NCI-H2081 (cell line): Measurements from ENCODE around the gene SYT11.
"Not testable (repeated sequence)": the region's sequence is repeated elsewhere in the genome, so short reads cannot be mapped to it uniquely, and the experiment has no call there.

Experiments used
- DNase-seq, 2 experiments: peaks; one replicate each; lab custom pipeline; 2025; lab: John Stamatoyannopoulos, UW

SYT11 gene

DNA sequence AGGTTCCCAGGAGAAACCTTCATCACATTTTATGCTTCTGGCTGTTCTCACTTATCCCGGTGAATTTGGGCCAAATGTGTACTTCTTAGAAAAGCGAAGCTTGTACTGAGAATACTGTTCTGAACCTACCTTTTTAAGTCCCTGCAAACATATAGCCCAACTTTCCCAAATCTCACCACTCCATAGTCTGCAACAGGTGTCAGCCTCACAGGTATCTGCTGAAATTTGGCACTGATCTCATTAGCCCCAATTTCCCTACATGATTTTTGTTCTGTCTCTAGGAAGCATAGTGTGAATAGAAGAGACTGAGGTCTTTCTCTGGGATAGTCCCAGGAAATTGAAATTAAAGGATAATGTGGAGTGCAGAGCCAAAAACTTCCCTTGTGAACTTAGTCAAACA, 40.3 kb downstream of the SYT11 start:
- DNase-seq = no peak

DNA sequence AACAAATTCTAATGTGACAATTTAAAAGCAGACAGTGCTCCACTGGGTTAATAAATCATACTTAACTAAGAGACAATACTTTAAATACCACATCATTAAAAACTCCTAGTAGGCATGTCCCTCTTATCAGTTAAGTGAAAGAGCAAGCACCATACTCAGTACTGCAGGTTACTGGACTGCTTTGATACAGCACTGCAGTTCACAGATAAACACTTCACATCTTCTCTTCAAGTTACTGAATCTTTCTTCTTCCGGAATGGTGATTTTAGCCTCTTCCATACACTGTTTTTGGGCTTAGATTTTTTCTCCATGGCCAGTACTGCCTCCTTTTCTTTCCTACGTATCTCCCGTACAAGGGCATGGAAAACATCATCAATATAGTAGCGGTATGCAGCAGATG, 40.8 kb downstream of the SYT11 start:
- no peak for DNase-seq

DNA sequence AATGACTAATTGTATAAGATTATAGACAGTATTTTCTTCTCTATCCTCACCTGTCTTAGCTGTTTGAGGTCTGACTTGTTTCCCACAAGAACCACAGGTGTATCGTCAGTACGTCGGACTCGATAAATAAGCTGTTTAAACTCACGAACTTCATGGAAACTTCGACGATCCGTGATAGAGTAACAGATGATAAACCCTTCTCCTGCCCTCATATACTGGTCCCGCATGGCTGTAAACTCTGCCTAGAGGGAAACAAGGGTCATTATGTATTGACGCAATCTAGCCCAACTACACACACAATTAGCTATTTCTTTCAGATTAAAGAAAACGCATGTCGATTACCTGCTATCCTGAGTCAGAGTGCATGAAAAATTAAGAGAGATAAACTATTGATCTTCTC, 44.9 kb downstream of the SYT11 start:
- no peak for DNase-seq

GRCh38 chr1:155909894-155910293, 50.5 kb downstream of the SYT11 start:
- no peak for DNase-seq

GRCh38 chr1:155910621-155911121, 51.3 kb downstream of the SYT11 start:
- DNase-seq = peak; percentile 51 to 53

DNA sequence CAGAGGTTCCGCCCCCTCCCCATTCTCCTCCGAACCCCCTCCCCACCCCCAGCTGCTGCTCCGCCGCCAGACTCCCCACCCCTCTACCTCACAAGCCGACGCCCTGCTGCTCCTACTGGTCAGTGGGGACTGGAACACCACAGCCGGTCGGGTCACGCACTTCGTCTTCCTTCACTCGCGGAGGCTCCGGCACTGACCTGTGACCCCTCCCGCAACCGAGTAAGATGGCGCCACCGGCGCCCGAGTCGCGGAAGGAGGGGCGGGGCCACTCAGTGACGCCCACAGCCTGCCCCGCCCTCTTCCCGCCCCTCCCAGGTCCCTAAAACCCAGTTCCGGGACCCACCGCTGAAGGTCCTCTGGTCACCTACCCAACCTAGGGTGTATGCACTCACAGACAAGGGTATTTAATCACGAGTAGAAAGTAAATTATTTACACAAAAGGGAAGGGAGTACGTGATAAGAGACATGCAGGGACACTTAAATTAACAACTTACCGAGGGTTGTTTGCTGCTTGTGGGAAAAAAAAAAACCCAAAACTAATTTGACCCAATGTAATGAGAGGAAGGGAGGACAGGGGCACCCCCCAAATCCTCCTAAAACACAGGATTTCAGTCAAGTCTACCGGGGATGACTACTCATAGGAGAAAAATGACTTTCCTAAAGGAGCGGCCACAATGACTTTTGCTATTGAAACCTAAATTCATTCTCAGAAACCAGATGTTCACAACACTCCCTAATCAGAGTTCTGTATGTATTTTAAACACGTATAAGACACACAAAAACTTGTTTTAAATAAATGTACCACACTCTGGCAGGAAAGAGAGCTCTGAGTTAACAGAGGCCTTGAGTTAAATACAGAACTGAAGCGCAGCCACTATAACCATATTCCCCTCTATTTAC, 52.0 kb downstream of the SYT11 start, which contains the start of gene RIT1:
Gene RIT1, minus strand, starts transcription at position 194 of the 900 bp plus-strand sequence. CDS start 588 bp downstream, outside the sequence.
- peak; percentile 81 to 87 for DNase-seq

- DNase-seq = no peak
These were observed 52.7 kb downstream of the SYT11 start for GRCh38 chr1:155912056-155912536.

GRCh38 chr1:155913969-155914757, 54.8 kb downstream of the SYT11 start:
- no peak for DNase-seq

DNA sequence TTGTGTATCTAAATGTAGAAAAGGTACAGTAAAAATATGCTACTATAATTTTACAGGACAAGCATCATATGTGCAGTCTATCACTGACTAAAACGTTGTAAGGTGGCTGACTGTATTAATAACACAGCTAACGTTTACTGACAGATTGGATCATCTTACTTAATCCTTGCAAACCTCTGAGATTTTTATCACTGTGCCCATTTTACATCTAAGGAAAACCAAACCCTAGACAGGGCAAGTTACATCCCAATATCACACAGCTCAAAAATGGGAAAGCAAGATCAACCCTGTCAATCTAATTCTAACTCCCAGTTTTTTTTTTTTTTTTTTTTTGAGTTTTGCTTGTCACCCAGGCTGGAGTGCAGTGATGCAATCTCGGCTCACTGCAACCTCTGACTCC, 59.3 kb downstream of the SYT11 start:
- DNase-seq = no peak

- no peak for DNase-seq
These were observed 60.4 kb downstream of the SYT11 start for GRCh38 chr1:155919801-155920200.

- no peak for DNase-seq
These were observed 61.4 kb downstream of the SYT11 start for GRCh38 chr1:155920717-155921116.

DNA sequence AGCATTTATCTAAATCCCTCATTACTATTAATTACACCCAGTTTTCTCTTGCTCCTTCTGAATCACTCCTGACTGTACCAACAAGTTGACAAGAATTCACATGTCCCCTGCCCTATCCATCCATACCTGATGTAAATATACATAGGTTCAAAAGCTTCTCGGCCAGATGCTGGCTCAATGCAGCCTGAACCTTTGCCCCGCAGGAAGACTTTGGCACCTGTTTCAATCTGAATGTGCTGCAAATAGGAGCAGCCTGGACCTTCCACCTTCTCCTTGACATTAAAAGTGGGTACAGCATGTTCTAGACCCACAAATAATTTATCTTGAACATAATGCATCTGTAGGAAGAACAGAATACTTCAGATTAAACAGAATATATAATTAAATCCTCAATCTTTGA, 66.1 kb downstream of the SYT11 start:
- no peak for DNase-seq

- no peak for DNase-seq
These were observed 69.7 kb downstream of the SYT11 start for GRCh38 chr1:155929057-155929456.

- DNase-seq = not testable (repeated sequence)
These were observed 71.4 kb downstream of the SYT11 start for GRCh38 chr1:155930725-155931124.

DNA sequence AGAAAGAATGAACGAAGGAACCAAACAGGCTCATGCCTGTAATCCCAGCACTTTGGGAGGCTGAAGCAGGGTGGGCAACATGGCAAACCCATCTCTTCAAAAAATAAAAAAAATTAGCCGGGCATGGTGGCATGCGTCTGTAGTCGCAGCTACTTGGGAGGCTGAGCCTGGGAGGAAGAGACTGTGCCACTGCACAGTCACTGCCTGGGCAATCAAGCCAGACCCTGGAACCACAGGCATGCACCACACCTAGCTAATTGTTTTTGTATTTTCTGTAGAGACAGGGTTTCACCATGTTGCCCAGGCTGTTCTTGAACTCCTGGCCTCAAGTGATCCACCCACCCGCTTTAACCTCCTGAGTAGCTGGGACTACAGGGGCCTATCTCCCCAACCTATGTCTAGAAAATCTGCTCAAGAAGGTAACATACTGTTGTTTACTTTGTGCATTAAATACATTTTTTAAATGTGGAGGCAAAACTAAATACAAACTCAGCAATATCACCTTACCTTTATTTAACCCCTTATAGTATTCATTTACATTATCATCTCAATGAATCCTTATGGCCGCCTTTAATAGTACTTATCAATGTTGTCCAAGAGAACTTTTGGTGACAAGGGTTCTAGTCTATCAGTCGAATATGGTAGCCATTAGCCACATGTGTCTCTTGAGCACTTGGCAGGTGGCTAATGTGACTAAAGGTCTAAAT, 72.1 kb downstream of the SYT11 start:
- DNase-seq = no peak

GRCh38 chr1:155932081-155932480, 72.7 kb downstream of the SYT11 start:
- no peak for DNase-seq

DNA sequence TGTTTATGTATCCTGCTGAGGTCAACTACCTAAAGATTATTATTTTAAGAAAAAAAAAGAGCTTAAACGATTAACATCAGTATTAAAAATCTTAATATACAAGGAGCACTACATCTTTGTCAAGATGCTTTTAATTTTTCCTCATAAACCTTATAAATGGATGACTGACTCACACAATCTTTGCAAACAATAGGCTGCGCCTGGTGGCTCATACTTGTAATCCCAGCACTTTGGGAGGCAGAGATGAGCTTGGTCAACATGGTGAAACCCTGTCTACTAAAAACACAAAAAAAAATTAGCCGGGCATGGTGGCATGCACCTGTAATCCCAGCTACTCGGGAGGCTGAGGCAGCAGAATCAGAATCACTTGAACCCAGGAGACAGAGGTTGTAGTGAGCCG, 73.1 kb downstream of the SYT11 start:
- no peak for DNase-seq

DNA sequence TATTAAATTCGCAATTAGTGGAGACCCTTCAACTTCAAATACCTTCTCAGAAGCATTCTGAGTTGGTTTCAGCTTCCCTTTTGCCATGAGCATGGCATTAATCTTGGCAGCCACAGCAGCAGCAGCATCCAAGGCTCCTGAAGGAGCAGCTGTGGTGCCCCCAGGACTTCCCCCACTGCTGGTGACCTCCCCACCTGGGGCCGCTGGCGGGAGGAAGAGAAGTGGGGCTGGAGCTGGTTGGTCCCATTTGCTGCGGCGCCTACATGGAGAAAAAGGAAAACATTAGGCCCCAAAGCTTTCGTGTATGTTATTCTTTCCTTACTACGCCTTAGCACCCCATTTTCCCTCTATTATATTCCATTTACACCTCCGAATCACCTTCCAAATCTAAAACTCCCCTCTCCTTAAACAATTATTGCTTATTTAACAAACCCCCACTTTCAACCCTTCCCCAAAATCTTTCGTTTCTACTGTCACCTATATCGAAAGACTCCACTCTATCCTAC, 74.3 kb downstream of the SYT11 start:
- peak in 1 of 2 experiments; percentile 31 for DNase-seq

DNA sequence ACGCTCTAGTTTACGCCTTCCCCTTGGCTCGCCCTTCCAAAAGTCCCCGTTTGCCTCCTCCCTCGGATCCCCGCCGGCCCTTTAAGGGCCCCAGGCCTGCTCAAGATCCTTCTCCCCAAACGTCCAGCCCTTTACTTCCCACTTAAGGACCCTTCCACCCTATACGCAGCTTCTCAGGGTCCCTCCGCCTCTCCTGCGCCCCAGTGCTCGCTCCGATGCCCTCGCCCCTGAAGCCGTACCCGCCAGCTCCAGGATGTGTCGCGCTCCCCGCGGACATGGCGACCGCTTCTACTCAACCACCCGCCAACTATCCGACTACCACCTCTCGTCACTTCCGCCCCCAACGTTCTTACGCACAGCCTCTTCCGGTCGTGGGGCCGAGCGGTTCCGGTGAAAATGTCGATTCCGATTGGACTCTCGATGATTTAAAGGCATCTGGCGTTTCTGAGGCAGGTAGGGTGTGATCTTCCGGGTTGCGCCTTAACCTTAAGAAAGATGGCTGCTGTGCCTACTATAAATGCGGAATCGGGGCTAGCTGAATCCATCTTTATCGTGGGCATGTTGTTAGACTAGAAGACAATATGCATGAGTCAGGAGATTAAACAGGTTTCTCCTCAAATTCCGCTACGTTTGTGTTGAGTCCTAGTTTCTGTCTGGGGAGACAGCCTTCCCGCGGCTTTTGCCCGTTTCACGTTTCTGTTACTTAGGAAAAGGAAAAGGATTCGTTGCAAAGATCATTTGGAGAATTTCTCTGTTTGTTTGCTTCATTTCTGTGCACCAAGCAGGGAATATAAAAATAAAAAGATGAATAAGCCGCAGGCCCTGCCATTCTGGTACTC, 74.9 kb downstream of the SYT11 start, which contains the start of gene KHDC4:
Gene KHDC4, minus strand, starts transcription at position 317 of the 839 bp plus-strand sequence. Its CDS starts 40 bp downstream, at position 277.
- DNase-seq = peak; percentile 100
